ENCODE data around the gene RHBDL3.

DNA sequence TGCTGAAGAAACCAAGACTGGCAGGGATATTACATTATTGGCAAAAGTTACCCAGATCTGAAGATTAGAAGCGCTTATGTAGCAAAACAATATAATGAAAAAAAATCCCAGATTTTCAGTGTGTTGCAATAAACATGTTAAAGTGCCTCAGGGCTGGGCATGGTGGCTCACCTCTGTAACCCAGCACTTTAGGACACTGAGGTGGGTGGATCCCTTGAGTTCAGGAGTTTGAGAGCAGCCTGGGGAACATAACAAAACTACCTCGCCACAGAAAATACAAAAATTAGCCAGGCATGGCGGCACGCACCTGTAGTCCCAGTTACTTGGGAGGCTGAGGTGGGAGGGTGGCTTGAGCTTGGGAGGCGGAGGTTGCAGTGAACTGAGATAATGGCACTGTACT, 91.1 kb downstream of the RHBDL3 start:
- TF ChIP-seq CTCF (IDR thresholded peaks at IDR 0.05) = no peak
- TF ChIP-seq POLR2AphosphoS5 (IDR thresholded peaks at IDR 0.05) = no peak
- TF ChIP-seq POLR2A (IDR thresholded peaks at IDR 0.05) = no peak
- no peak for TF ChIP-seq EP300 (IDR thresholded peaks at IDR 0.05)
